HFFc6 (cell line): ENCODE data around the gene E4F1. TPM values are rescaled to one million over a fixed set of nuclear protein-coding genes. Genes with fewer than 3 reads are reported as not detected.

Source experiments
- DNase-seq: peaks from one replicate; pipeline ENCODE4 v3.0.0-alpha.2; 2018
- H3K27ac Mint-ChIP-seq: 2 replicates; pipeline ENCODE4 v1.8.0; 2020; ENCODE audit warnings: mild to moderate bottlenecking, mixed read lengths
- H3K27me3 Mint-ChIP-seq: 2 replicates; pipeline ENCODE4 v1.8.0; 2021; ENCODE audit warnings: mild to moderate bottlenecking, moderate library complexity, mixed read lengths; ENCODE audit not compliant: insufficient read depth
- H3K36me3 Mint-ChIP-seq: 2 replicates; pipeline ENCODE4 v1.8.0; 2021; ENCODE audit warnings: low read depth, mixed read lengths
- H3K4me1 Mint-ChIP-seq: 2 replicates; pipeline ENCODE4 v1.8.0; 2020; ENCODE audit warnings: low read depth, mixed read lengths
- H3K4me3 Mint-ChIP-seq: 2 replicates; pipeline ENCODE4 v1.8.0; 2020; ENCODE audit warnings: mild to moderate bottlenecking, moderate library complexity, mixed read lengths
- H3K9me3 Mint-ChIP-seq: 2 replicates; pipeline ENCODE4 v1.8.0; 2020; ENCODE audit warnings: mild to moderate bottlenecking, mixed read lengths
- CTCF ChIP-seq: fragments of 200-600 bp; sonication (generic); IDR thresholded peaks from 2 replicates; pipeline ENCODE4 v1.5.0; 2021; ENCODE audit warnings: antibody characterized with exemption, mild to moderate bottlenecking
- total RNA-seq, 6 experiments: library from RNA; stranded (reverse); fragmentation: NEBNext Ultra II Directional; extraction: Animal tissue kit (Norgen Biotek cat#: 25700); gene quantifications; 2 replicates in 1 of 6; 3 replicates in 5 of 6; pipeline ENCODE4 v1.2.3, GENCODE V29; 2021

The E4F1 gene
- total RNA-seq, 6 experiments from 2014 or later: 15.8 to 19.8 (median 16.7) TPM

GRCh38 chr16:2214719-2214968 lies 8.7 kb upstream of the E4F1 start, which contains the start of gene PGP:
Gene PGP, minus strand, starts transcription at chr16:2214840. Its CDS starts 63 bp downstream, at chr16:2214777.
- no peak for TF ChIP-seq CTCF
- Mint-ChIP-seq H3K9me3 (no peaks in the 10 kb centered on the region), H3K4me1 (peaks cover 26% of the 10 kb centered on the region), H3K27me3 (peaks cover 8% of the 10 kb centered on the region), H3K4me3 (peak within 1 kb of the TSS; percentile 92), H3K27ac (peak within 1 kb of the TSS; percentile 95), H3K36me3 (no peaks in the 10 kb centered on the region; the same call in 1 of the 2 replicates)
- no peak for DNase-seq

GRCh38 chr16:2216330-2216729 lies 7.1 kb upstream of the E4F1 start:
- no peaks in the 10 kb centered on the region for H3K9me3 Mint-ChIP-seq
- TF ChIP-seq CTCF: no peak
- peaks cover 8% of the 10 kb centered on the region for H3K27me3 Mint-ChIP-seq
- peak overlapping the region; percentile 54; the same call in 1 of the 2 replicates for H3K4me3 Mint-ChIP-seq
- no peak for DNase-seq
- no peak overlapping the region; the same call in 1 of the 2 replicates for H3K27ac Mint-ChIP-seq
- H3K4me1 Mint-ChIP-seq: peaks cover 26% of the 10 kb centered on the region
- H3K36me3 Mint-ChIP-seq: no peaks in the 10 kb centered on the region; the same call in 1 of the 2 replicates

GRCh38 chr16:2223942-2224486 lies 623 bp downstream of the E4F1 start:
- Mint-ChIP-seq H3K27me3 (no peaks in the 10 kb centered on the region), H3K36me3 (no peaks in the 10 kb centered on the region), H3K4me1 (peaks cover 16% of the 10 kb centered on the region), H3K27ac (peak overlapping the region; percentile 60), H3K4me3 (peak overlapping the region; percentile 90), H3K9me3 (no peaks in the 10 kb centered on the region)
- peak; percentile 30 for DNase-seq
- no peak for TF ChIP-seq CTCF

GRCh38 chr16:2226245-2226793 lies 2.9 kb downstream of the E4F1 start:
- Mint-ChIP-seq H3K27me3 (no peaks in the 10 kb centered on the region; the same call in 1 of the 2 replicates), H3K4me1 (peaks cover 16% of the 10 kb centered on the region), H3K9me3 (no peaks in the 10 kb centered on the region), H3K4me3 (peak overlapping the region; percentile 54), H3K27ac (peak overlapping the region; percentile 72), H3K36me3 (no peaks in the 10 kb centered on the region)
- no peak for DNase-seq
- TF ChIP-seq CTCF: no peak

- Mint-ChIP-seq H3K9me3 (no peaks in the 10 kb centered on the region), H3K27me3 (no peaks in the 10 kb centered on the region; the same call in none of the 2 replicates), H3K36me3 (no peaks in the 10 kb centered on the region), H3K27ac (no peak overlapping the region; the same call in 1 of the 2 replicates), H3K4me3 (no peak overlapping the region), H3K4me1 (peaks cover 16% of the 10 kb centered on the region)
- no peak for DNase-seq
- TF ChIP-seq CTCF: no peak
Observed at GRCh38 chr16:2226918-2227317, 3.5 kb downstream of the E4F1 start.
